Activated B cell treated with CpG ODN at 0.5 μM for 24 hours (primary cell): ENCODE data around the gene FBN2. TPM values are rescaled to one million over a fixed set of nuclear protein-coding genes. Genes with fewer than 3 reads are reported as not detected.

Experiments used
- ATAC-seq: fragments of 200-7000 bp; cut with Tn5 transposase; one replicate; pipeline ENCODE4 v1.10.0; 2021; ENCODE audit warnings: low read depth, mild to moderate bottlenecking, moderate library complexity
- CTCF ChIA-PET: fragments of 350-600 bp; sonication (Branson Sonifier 250); formaldehyde crosslinking; loops from one replicate; lab custom pipeline; 2021; ENCODE audit warnings: antibody characterized with exemption; lab: Charles Lee
- POLR2A ChIA-PET: fragments of 350-600 bp; sonication (Branson Sonifier 250); formaldehyde crosslinking; loops from one replicate; lab custom pipeline; 2021; ENCODE audit warnings: antibody characterized with exemption; lab: Charles Lee
- DNase-seq: peaks from one replicate; pipeline ENCODE4 v3.0.0; 2022
- H3K27ac Mint-ChIP-seq: one replicate; pipeline ENCODE4 v1.8.0; 2020; ENCODE audit warnings: mixed read lengths
- H3K27me3 Mint-ChIP-seq: one replicate; pipeline ENCODE4 v1.8.0; 2021; ENCODE audit warnings: mixed read lengths
- H3K36me3 Mint-ChIP-seq: one replicate; pipeline ENCODE4 v1.8.0; 2021; ENCODE audit warnings: low read depth, mixed read lengths
- H3K4me1 Mint-ChIP-seq: one replicate; pipeline ENCODE4 v1.8.0; 2021; ENCODE audit warnings: mixed read lengths
- H3K4me3 Mint-ChIP-seq: one replicate; pipeline ENCODE4 v1.8.0; 2020; ENCODE audit warnings: mild to moderate bottlenecking, mixed read lengths
- H3K9me3 Mint-ChIP-seq: one replicate; pipeline ENCODE4 v1.8.0; 2020; ENCODE audit warnings: mixed read lengths
- CTCF ChIP-seq: fragments of 200-600 bp; IDR thresholded peaks from one replicate; pipeline ENCODE4 v1.8.0; 2022; ENCODE audit warnings: antibody characterized with exemption, mild to moderate bottlenecking
- intact Hi-C: fragments of 100-400 bp; cut with micrococcal nuclease; formaldehyde crosslinking; loops from one replicate; pipeline ENCODE4 v1.15.1; 2024
- total RNA-seq: library from RNA; stranded (reverse); gene quantifications from 2 replicates; pipeline ENCODE4 v1.2.3, GENCODE V29; 2022

Gene FBN2
- total RNA-seq, 1 donor from 2014 or later, result not detected

- Mint-ChIP-seq H3K4me3 (no peak overlapping the region), H3K36me3 (no peaks in the 10 kb centered on the region), H3K27ac (no peak overlapping the region), H3K4me1 (no peaks in the 10 kb centered on the region), H3K27me3 (no peaks in the 10 kb centered on the region), H3K9me3 (no peaks in the 10 kb centered on the region)
- CTCF ChIA-PET, result no interaction called here
- ATAC-seq (no peak), DNase-seq (no peak)
- intact Hi-C loops, result no loop called here
- no peak for TF ChIP-seq CTCF
- POLR2A ChIA-PET, result no interaction called here
These were observed 219.4 kb downstream of the FBN2 start for GRCh38 chr5:128318691-128319090.

DNA sequence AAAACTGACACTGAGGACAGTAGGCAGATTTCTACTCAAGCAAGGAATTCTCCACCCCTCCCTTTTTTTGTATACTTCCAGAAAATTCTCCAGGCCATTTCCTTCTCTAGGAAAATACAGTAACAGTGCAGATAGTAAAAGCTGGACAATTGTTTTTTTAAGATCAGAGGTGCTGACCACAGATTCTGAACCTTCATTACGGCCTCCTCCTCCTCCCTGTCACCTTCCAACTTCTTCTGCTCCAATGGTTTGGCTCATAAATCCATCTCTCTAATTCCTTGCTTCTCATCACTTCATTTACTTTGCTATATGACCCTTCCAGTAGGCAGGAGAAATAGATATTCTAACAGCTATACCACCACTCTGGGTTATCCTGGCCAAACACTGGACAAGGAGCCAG, 220.6 kb downstream of the FBN2 start:
- Mint-ChIP-seq H3K4me3 (no peak overlapping the region), H3K36me3 (no peaks in the 10 kb centered on the region), H3K27me3 (no peaks in the 10 kb centered on the region), H3K9me3 (peaks cover 2% of the 10 kb centered on the region), H3K27ac (no peak overlapping the region), H3K4me1 (no peaks in the 10 kb centered on the region)
- DNase-seq (no peak), ATAC-seq (no peak)
- TF ChIP-seq CTCF, result no peak
- POLR2A ChIA-PET, result no interaction called here
- intact Hi-C loops, result no loop called here
- CTCF ChIA-PET, result no interaction called here

GRCh38 chr5:128315671-128316070, 222.4 kb downstream of the FBN2 start:
- ATAC-seq, result no peak
- no peak overlapping the region for H3K27ac Mint-ChIP-seq
- H3K4me1 Mint-ChIP-seq, result no peaks in the 10 kb centered on the region
- DNase-seq, result no peak
- H3K4me3 Mint-ChIP-seq, result no peak overlapping the region
- intact Hi-C loops, result no loop called here
- ChIA-PET POLR2A (no interaction called here), CTCF (no interaction called here)
- no peaks in the 10 kb centered on the region for H3K27me3 Mint-ChIP-seq
- H3K36me3 Mint-ChIP-seq, result no peaks in the 10 kb centered on the region
- H3K9me3 Mint-ChIP-seq, result peaks cover 2% of the 10 kb centered on the region
- TF ChIP-seq CTCF, result no peak

DNA sequence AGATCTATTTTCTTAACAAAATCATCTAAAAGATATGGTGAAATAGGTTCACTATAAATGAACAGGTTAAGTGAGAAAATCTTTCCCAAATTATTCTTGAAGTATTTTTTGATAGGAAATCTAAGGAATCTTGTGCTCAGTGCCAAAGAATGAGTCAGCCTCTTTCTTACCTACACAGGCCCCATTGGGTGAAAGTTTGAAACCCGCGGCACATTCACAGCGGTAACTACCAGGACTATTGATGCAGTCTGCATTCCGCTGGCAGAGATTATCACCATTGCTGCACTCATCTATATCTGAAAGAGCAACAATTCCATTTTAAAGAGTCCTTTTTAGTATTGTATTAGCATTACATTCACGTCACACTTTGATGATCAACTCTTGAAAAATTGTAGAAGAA, 232.7 kb downstream of the FBN2 start:
- ATAC-seq, result no peak
- CTCF ChIA-PET, result no interaction called here
- DNase-seq, result no peak
- H3K4me3 Mint-ChIP-seq, result no peak overlapping the region
- H3K4me1 Mint-ChIP-seq, result no peaks in the 10 kb centered on the region
- intact Hi-C loops, result no loop called here
- POLR2A ChIA-PET, result no interaction called here
- no peak overlapping the region for H3K27ac Mint-ChIP-seq
- H3K27me3 Mint-ChIP-seq, result no peaks in the 10 kb centered on the region
- no peaks in the 10 kb centered on the region for H3K36me3 Mint-ChIP-seq
- TF ChIP-seq CTCF, result no peak
- H3K9me3 Mint-ChIP-seq, result no peaks in the 10 kb centered on the region

GRCh38 chr5:128304791-128305190, 233.3 kb downstream of the FBN2 start:
- no peak for ATAC-seq
- Mint-ChIP-seq H3K36me3 (no peaks in the 10 kb centered on the region), H3K4me1 (no peaks in the 10 kb centered on the region)

More at GRCh38 chr5:128304791-128305190, 233.3 kb downstream of the FBN2 start:
- no peaks in the 10 kb centered on the region for H3K27me3 Mint-ChIP-seq
- H3K4me3 Mint-ChIP-seq, result no peak overlapping the region
- no peak for DNase-seq
- CTCF ChIA-PET, result no interaction called here
- intact Hi-C loops, result no loop called here
- no peak overlapping the region for H3K27ac Mint-ChIP-seq
- TF ChIP-seq CTCF, result no peak
- POLR2A ChIA-PET, result no interaction called here
- H3K9me3 Mint-ChIP-seq, result no peaks in the 10 kb centered on the region
